H9 (cell line): ENCODE results near the gene IQGAP3. TPM values are rescaled to one million over a fixed set of nuclear protein-coding genes. Genes with fewer than 3 reads are reported as not detected.

Experiments used
- DNase-seq: peaks from one replicate; pipeline ENCODE4 v3.0.0-alpha.2; 2017
- H2AFZ ChIP-seq: one replicate; pipeline ENCODE4 v1.6.1; 2013; ENCODE audit warnings: mild to moderate bottlenecking, low read length, control low read depth, moderate library complexity
- H2AK5ac ChIP-seq: 2 replicates; pipeline ENCODE4 v1.6.1; 2013; ENCODE audit warnings: low read length, control low read depth, mixed read lengths; ENCODE audit not compliant: insufficient read length
- H2BK120ac ChIP-seq: one replicate; pipeline ENCODE4 v1.6.1; 2013; ENCODE audit warnings: low read depth, mild to moderate bottlenecking, low read length, control low read depth, inconsistent platforms; ENCODE audit not compliant: poor library complexity, severe bottlenecking
- H2BK12ac ChIP-seq: 2 replicates; pipeline ENCODE4 v1.6.1; 2013; ENCODE audit warnings: low read length, control low read depth, mixed read lengths, low read depth; ENCODE audit not compliant: insufficient read length
- H2BK15ac ChIP-seq: 2 replicates; pipeline ENCODE4 v1.6.1; 2013; ENCODE audit warnings: low read depth, low read length, control low read depth
- H2BK20ac ChIP-seq: one replicate; pipeline ENCODE4 v1.6.1; 2013; ENCODE audit warnings: low read depth, mild to moderate bottlenecking, low read length, control low read depth, inconsistent platforms; ENCODE audit not compliant: poor library complexity, severe bottlenecking
- H2BK5ac ChIP-seq: 2 replicates; pipeline ENCODE4 v1.6.1; 2013; ENCODE audit warnings: low read length, control low read depth, mixed read lengths; ENCODE audit not compliant: insufficient read length
- H3K14ac ChIP-seq: 2 replicates; pipeline ENCODE4 v1.6.1; 2013; ENCODE audit warnings: low read length, control low read depth; ENCODE audit not compliant: insufficient read depth
- H3K18ac ChIP-seq: 2 replicates; pipeline ENCODE4 v1.6.1; 2013; ENCODE audit warnings: low read depth, mild to moderate bottlenecking, mixed read lengths, low read length, control low read depth; ENCODE audit not compliant: insufficient read length
- H3K23ac ChIP-seq: 2 replicates; pipeline ENCODE4 v1.6.1; 2013; ENCODE audit warnings: low read length, control low read depth, mixed read lengths, low read depth; ENCODE audit not compliant: insufficient read length
- H3K23me2 ChIP-seq: 2 replicates; pipeline ENCODE4 v1.6.1; 2013; ENCODE audit warnings: low read depth, mild to moderate bottlenecking, mixed read lengths, low read length, control low read depth; ENCODE audit not compliant: insufficient read length, poor library complexity, severe bottlenecking
- H3K27ac ChIP-seq: 2 replicates; pipeline ENCODE4 v1.5.1; 2013; ENCODE audit warnings: low read length, control low read depth, mixed read lengths, low read depth; ENCODE audit not compliant: insufficient read length
- H3K27me3 ChIP-seq: 2 replicates; pipeline ENCODE4 v1.6.1; 2013; ENCODE audit warnings: low read length, control low read depth, inconsistent platforms; ENCODE audit not compliant: insufficient read depth
- H3K4ac ChIP-seq: 2 replicates; pipeline ENCODE4 v1.6.1; 2013; ENCODE audit warnings: low read depth, mild to moderate bottlenecking, control low read depth, inconsistent platforms, low read length, moderate library complexity
- H3K4me1 ChIP-seq: 2 replicates; pipeline ENCODE4 v1.6.1; 2013; ENCODE audit warnings: low read length, control low read depth, inconsistent platforms; ENCODE audit not compliant: insufficient read depth
- H3K4me2 ChIP-seq: 2 replicates; pipeline ENCODE4 v1.6.1; 2013; ENCODE audit warnings: low read length, control low read depth, mixed read lengths; ENCODE audit not compliant: insufficient read length, insufficient read depth
- H3K56ac ChIP-seq: 2 replicates; pipeline ENCODE4 v1.6.1; 2013; ENCODE audit warnings: low read depth, mild to moderate bottlenecking, mixed read lengths, low read length, control low read depth; ENCODE audit not compliant: insufficient read length
- H3K79me1 ChIP-seq: 2 replicates; pipeline ENCODE4 v1.6.1; 2013; ENCODE audit warnings: low read depth, mild to moderate bottlenecking, moderate library complexity, low read length, control low read depth, inconsistent platforms; ENCODE audit not compliant: insufficient read depth, poor library complexity, severe bottlenecking
- H3K79me2 ChIP-seq: 2 replicates; pipeline ENCODE4 v1.6.1; 2013; ENCODE audit warnings: low read length, control low read depth, inconsistent platforms; ENCODE audit not compliant: insufficient read depth
- H3K9ac ChIP-seq: 2 replicates; pipeline ENCODE4 v1.6.1; 2013; ENCODE audit warnings: low read length, control low read depth, mixed read lengths; ENCODE audit not compliant: insufficient read length; ENCODE audit errors: extremely low read depth
- H3K9me3 ChIP-seq: one replicate; pipeline ENCODE4 v1.6.1; 2013; ENCODE audit warnings: low read depth, low read length, inconsistent platforms; ENCODE audit not compliant: control insufficient read depth
- H3T11ph ChIP-seq: one replicate; pipeline ENCODE4 v1.6.1; 2013; ENCODE audit warnings: mild to moderate bottlenecking, low read length, control low read depth, inconsistent platforms
- H4K20me1 ChIP-seq: one replicate; pipeline ENCODE4 v1.6.1; 2013; ENCODE audit not compliant: control insufficient read depth, insufficient read length, insufficient read depth
- H4K5ac ChIP-seq: 2 replicates; pipeline ENCODE4 v1.6.1; 2013; ENCODE audit warnings: low read depth, mild to moderate bottlenecking, mixed read lengths, low read length, control low read depth; ENCODE audit not compliant: insufficient read length
- H4K8ac ChIP-seq: replicated peaks from 2 replicates; pipeline ENCODE4 v1.6.1; 2013; ENCODE audit warnings: low read length, control low read depth, mixed read lengths, low read depth; ENCODE audit not compliant: insufficient read length
- H4K91ac ChIP-seq: 2 replicates; pipeline ENCODE4 v1.6.1; 2013; ENCODE audit warnings: low read depth, mild to moderate bottlenecking, moderate library complexity, mixed read lengths, low read length, control low read depth; ENCODE audit not compliant: insufficient read length
- H3K27ac Mint-ChIP-seq, 3 experiments: 2 replicates in 2 of 3; 3 replicates in 1 of 3; pipeline ENCODE4 v1.8.0; 2020 to 2021; ENCODE audit warnings: mixed read lengths in 3 of 3, mild to moderate bottlenecking in 1 of 3, moderate library complexity in 1 of 3
- H3K27me3 Mint-ChIP-seq: 2 replicates; pipeline ENCODE4 v1.8.0; 2021; ENCODE audit warnings: low read depth, mild to moderate bottlenecking, moderate library complexity, mixed read lengths
- H3K36me3 Mint-ChIP-seq, 3 experiments: 2 replicates in 2 of 3; 3 replicates in 1 of 3; pipeline ENCODE4 v1.8.0; 2020 to 2021; ENCODE audit warnings: low read depth in 3 of 3, mixed read lengths in 3 of 3; ENCODE audit not compliant: insufficient read depth in 1 of 3
- H3K4me1 Mint-ChIP-seq, 2 experiments: 2 replicates each; pipeline ENCODE4 v1.8.0; 2020; ENCODE audit warnings: mixed read lengths in 2 of 2
- H3K4me3 Mint-ChIP-seq, 2 experiments: 2 replicates in 1 of 2; 3 replicates in 1 of 2; pipeline ENCODE4 v1.8.0; 2020 to 2021; ENCODE audit warnings: mild to moderate bottlenecking in 2 of 2, mixed read lengths in 2 of 2, moderate library complexity in 1 of 2
- H3K9me3 Mint-ChIP-seq, 2 experiments: 2 replicates in 1 of 2; 3 replicates in 1 of 2; pipeline ENCODE4 v1.8.0; 2020; ENCODE audit warnings: mild to moderate bottlenecking in 2 of 2, mixed read lengths in 2 of 2, moderate library complexity in 1 of 2
- WGBS: extraction: QIAGEN DNeasy Blood & Tissue Kit; methylation state at CpG from one replicate; pipeline ENCODE4 v1.1.7; 2013; ENCODE audit warnings: missing lambda C conversion rate, low lambda C conversion rate, mixed read lengths; ENCODE audit not compliant: insufficient read length; ENCODE audit errors: extremely low coverage; 5-methylcytosine and 5-hydroxymethylcytosine counted together
- total RNA-seq: library from RNA; stranded (reverse); gene quantifications from 2 replicates; pipeline ENCODE4 v1.2.1, GENCODE V29; 2021
- TF ChIP-seq, protein P1 (sequence below): fragments of 200-600 bp; sonication (generic); conservative IDR thresholded peaks from 3 replicates; pipeline ENCODE4 v1.8.0; 2021; ENCODE audit warnings: antibody characterized with exemption, mild to moderate bottlenecking

Gene IQGAP3
- total RNA-seq, 1 experiment from 2014 or later = 24.5 TPM

DNA sequence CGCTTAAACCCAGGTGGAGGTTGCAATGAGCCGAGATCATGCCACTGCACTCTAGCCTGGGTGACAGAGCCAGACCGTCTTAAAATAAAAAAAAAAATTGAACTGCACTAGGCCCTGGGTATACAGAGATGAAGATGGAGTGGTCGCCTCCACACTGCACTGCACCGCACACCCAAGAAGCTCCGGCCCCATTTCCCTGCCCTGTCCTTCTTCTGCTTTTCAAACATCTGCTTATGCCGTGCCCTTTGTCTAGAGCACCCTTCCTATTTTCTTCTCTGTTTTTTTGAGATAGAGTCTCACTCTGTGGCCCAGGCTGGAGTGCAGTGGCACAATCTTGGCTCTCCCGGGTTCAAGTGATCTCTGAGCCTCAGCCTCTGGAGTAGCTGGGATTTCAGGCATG is 17.4 kb downstream of the IQGAP3 start:
- no peaks in the 10 kb centered on the region for H4K20me1 ChIP-seq
- H2BK20ac ChIP-seq = no peak overlapping the region
- H3K4ac ChIP-seq = no peak overlapping the region
- H3K23me2 ChIP-seq = no peaks in the 10 kb centered on the region
- H2AFZ ChIP-seq = no peak overlapping the region
- H3K4me1 ChIP-seq = no peaks in the 10 kb centered on the region
- no peak for DNase-seq
- no peaks in the 10 kb centered on the region for H3K9me3 ChIP-seq
- H4K5ac ChIP-seq = no peak overlapping the region
- H2BK15ac ChIP-seq = no peak overlapping the region
- no peak overlapping the region for H3K18ac ChIP-seq
- H3K9ac ChIP-seq = no peak overlapping the region
- no peak overlapping the region for H3K56ac ChIP-seq
- WGBS = no CpG with 5 or more reads among the region's 8 CpGs
- Mint-ChIP-seq H3K9me3 (no peaks in the 10 kb centered on the region), H3K4me1 (no peaks in the 10 kb centered on the region), H3K36me3 (peaks cover 14 to 60% (median 48%) of the 10 kb centered on the region in 3 experiments; a peak in 6 of 7 replicates), H3K4me3 (no peak overlapping the region), H3K27me3 (no peaks in the 10 kb centered on the region), H3K27ac (no peak overlapping the region)
- no peaks in the 10 kb centered on the region for H3K79me1 ChIP-seq
- no peak overlapping the region for H2BK5ac ChIP-seq
- H3K14ac ChIP-seq = no peak overlapping the region
- no peak overlapping the region for H2BK12ac ChIP-seq
- H2AK5ac ChIP-seq = no peak overlapping the region
- H3T11ph ChIP-seq = no peak overlapping the region
- H3K23ac ChIP-seq = no peak overlapping the region
- no peak overlapping the region for H3K4me2 ChIP-seq
- no peak overlapping the region for H4K8ac ChIP-seq
- H4K91ac ChIP-seq = no peak overlapping the region
- no peaks in the 10 kb centered on the region for H3K79me2 ChIP-seq
- no peak overlapping the region for H2BK120ac ChIP-seq
- no peak overlapping the region for H3K27ac ChIP-seq
- TF ChIP-seq, protein P1, sequence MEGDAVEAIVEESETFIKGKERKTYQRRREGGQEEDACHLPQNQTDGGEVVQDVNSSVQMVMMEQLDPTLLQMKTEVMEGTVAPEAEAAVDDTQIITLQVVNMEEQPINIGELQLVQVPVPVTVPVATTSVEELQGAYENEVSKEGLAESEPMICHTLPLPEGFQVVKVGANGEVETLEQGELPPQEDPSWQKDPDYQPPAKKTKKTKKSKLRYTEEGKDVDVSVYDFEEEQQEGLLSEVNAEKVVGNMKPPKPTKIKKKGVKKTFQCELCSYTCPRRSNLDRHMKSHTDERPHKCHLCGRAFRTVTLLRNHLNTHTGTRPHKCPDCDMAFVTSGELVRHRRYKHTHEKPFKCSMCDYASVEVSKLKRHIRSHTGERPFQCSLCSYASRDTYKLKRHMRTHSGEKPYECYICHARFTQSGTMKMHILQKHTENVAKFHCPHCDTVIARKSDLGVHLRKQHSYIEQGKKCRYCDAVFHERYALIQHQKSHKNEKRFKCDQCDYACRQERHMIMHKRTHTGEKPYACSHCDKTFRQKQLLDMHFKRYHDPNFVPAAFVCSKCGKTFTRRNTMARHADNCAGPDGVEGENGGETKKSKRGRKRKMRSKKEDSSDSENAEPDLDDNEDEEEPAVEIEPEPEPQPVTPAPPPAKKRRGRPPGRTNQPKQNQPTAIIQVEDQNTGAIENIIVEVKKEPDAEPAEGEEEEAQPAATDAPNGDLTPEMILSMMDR = no peak
- H3K27me3 ChIP-seq = no peaks in the 10 kb centered on the region
